H9 (cell line): Measurements from ENCODE around the gene ZSCAN5A. TPM values are rescaled to one million over a fixed set of nuclear protein-coding genes. Genes with fewer than 3 reads are reported as not detected.

Experiments
- DNase-seq: peaks from one replicate; pipeline ENCODE4 v3.0.0-alpha.2; 2017
- H2AFZ ChIP-seq: one replicate; pipeline ENCODE4 v1.6.1; 2013; ENCODE audit warnings: mild to moderate bottlenecking, low read length, control low read depth, moderate library complexity
- H2AK5ac ChIP-seq: 2 replicates; pipeline ENCODE4 v1.6.1; 2013; ENCODE audit warnings: low read length, control low read depth, mixed read lengths; ENCODE audit not compliant: insufficient read length
- H2BK120ac ChIP-seq: one replicate; pipeline ENCODE4 v1.6.1; 2013; ENCODE audit warnings: low read depth, mild to moderate bottlenecking, low read length, control low read depth, inconsistent platforms; ENCODE audit not compliant: poor library complexity, severe bottlenecking
- H2BK12ac ChIP-seq: 2 replicates; pipeline ENCODE4 v1.6.1; 2013; ENCODE audit warnings: low read length, control low read depth, mixed read lengths, low read depth; ENCODE audit not compliant: insufficient read length
- H2BK15ac ChIP-seq: 2 replicates; pipeline ENCODE4 v1.6.1; 2013; ENCODE audit warnings: low read depth, low read length, control low read depth
- H2BK20ac ChIP-seq: one replicate; pipeline ENCODE4 v1.6.1; 2013; ENCODE audit warnings: low read depth, mild to moderate bottlenecking, low read length, control low read depth, inconsistent platforms; ENCODE audit not compliant: poor library complexity, severe bottlenecking
- H2BK5ac ChIP-seq: 2 replicates; pipeline ENCODE4 v1.6.1; 2013; ENCODE audit warnings: low read length, control low read depth, mixed read lengths; ENCODE audit not compliant: insufficient read length
- H3K14ac ChIP-seq: 2 replicates; pipeline ENCODE4 v1.6.1; 2013; ENCODE audit warnings: low read length, control low read depth; ENCODE audit not compliant: insufficient read depth
- H3K18ac ChIP-seq: 2 replicates; pipeline ENCODE4 v1.6.1; 2013; ENCODE audit warnings: low read depth, mild to moderate bottlenecking, mixed read lengths, low read length, control low read depth; ENCODE audit not compliant: insufficient read length
- H3K23ac ChIP-seq: 2 replicates; pipeline ENCODE4 v1.6.1; 2013; ENCODE audit warnings: low read length, control low read depth, mixed read lengths, low read depth; ENCODE audit not compliant: insufficient read length
- H3K23me2 ChIP-seq: 2 replicates; pipeline ENCODE4 v1.6.1; 2013; ENCODE audit warnings: low read depth, mild to moderate bottlenecking, mixed read lengths, low read length, control low read depth; ENCODE audit not compliant: insufficient read length, poor library complexity, severe bottlenecking
- H3K27ac ChIP-seq: 2 replicates; pipeline ENCODE4 v1.5.1; 2013; ENCODE audit warnings: low read length, control low read depth, mixed read lengths, low read depth; ENCODE audit not compliant: insufficient read length
- H3K27me3 ChIP-seq: 2 replicates; pipeline ENCODE4 v1.6.1; 2013; ENCODE audit warnings: low read length, control low read depth, inconsistent platforms; ENCODE audit not compliant: insufficient read depth
- H3K4ac ChIP-seq: 2 replicates; pipeline ENCODE4 v1.6.1; 2013; ENCODE audit warnings: low read depth, mild to moderate bottlenecking, control low read depth, inconsistent platforms, low read length, moderate library complexity
- H3K4me1 ChIP-seq: 2 replicates; pipeline ENCODE4 v1.6.1; 2013; ENCODE audit warnings: low read length, control low read depth, inconsistent platforms; ENCODE audit not compliant: insufficient read depth
- H3K4me2 ChIP-seq: 2 replicates; pipeline ENCODE4 v1.6.1; 2013; ENCODE audit warnings: low read length, control low read depth, mixed read lengths; ENCODE audit not compliant: insufficient read length, insufficient read depth
- H3K56ac ChIP-seq: 2 replicates; pipeline ENCODE4 v1.6.1; 2013; ENCODE audit warnings: low read depth, mild to moderate bottlenecking, mixed read lengths, low read length, control low read depth; ENCODE audit not compliant: insufficient read length
- H3K79me1 ChIP-seq: 2 replicates; pipeline ENCODE4 v1.6.1; 2013; ENCODE audit warnings: low read depth, mild to moderate bottlenecking, moderate library complexity, low read length, control low read depth, inconsistent platforms; ENCODE audit not compliant: insufficient read depth, poor library complexity, severe bottlenecking
- H3K79me2 ChIP-seq: 2 replicates; pipeline ENCODE4 v1.6.1; 2013; ENCODE audit warnings: low read length, control low read depth, inconsistent platforms; ENCODE audit not compliant: insufficient read depth
- H3K9ac ChIP-seq: 2 replicates; pipeline ENCODE4 v1.6.1; 2013; ENCODE audit warnings: low read length, control low read depth, mixed read lengths; ENCODE audit not compliant: insufficient read length; ENCODE audit errors: extremely low read depth
- H3K9me3 ChIP-seq: one replicate; pipeline ENCODE4 v1.6.1; 2013; ENCODE audit warnings: low read depth, low read length, inconsistent platforms; ENCODE audit not compliant: control insufficient read depth
- H3T11ph ChIP-seq: one replicate; pipeline ENCODE4 v1.6.1; 2013; ENCODE audit warnings: mild to moderate bottlenecking, low read length, control low read depth, inconsistent platforms
- H4K20me1 ChIP-seq: one replicate; pipeline ENCODE4 v1.6.1; 2013; ENCODE audit not compliant: control insufficient read depth, insufficient read length, insufficient read depth
- H4K5ac ChIP-seq: 2 replicates; pipeline ENCODE4 v1.6.1; 2013; ENCODE audit warnings: low read depth, mild to moderate bottlenecking, mixed read lengths, low read length, control low read depth; ENCODE audit not compliant: insufficient read length
- H4K8ac ChIP-seq: replicated peaks from 2 replicates; pipeline ENCODE4 v1.6.1; 2013; ENCODE audit warnings: low read length, control low read depth, mixed read lengths, low read depth; ENCODE audit not compliant: insufficient read length
- H4K91ac ChIP-seq: 2 replicates; pipeline ENCODE4 v1.6.1; 2013; ENCODE audit warnings: low read depth, mild to moderate bottlenecking, moderate library complexity, mixed read lengths, low read length, control low read depth; ENCODE audit not compliant: insufficient read length
- H3K27ac Mint-ChIP-seq, 3 experiments: 2 replicates in 2 of 3; 3 replicates in 1 of 3; pipeline ENCODE4 v1.8.0; 2020 to 2021; ENCODE audit warnings: mixed read lengths in 3 of 3, mild to moderate bottlenecking in 1 of 3, moderate library complexity in 1 of 3
- H3K27me3 Mint-ChIP-seq: 2 replicates; pipeline ENCODE4 v1.8.0; 2021; ENCODE audit warnings: low read depth, mild to moderate bottlenecking, moderate library complexity, mixed read lengths
- H3K36me3 Mint-ChIP-seq, 3 experiments: 2 replicates in 2 of 3; 3 replicates in 1 of 3; pipeline ENCODE4 v1.8.0; 2020 to 2021; ENCODE audit warnings: low read depth in 3 of 3, mixed read lengths in 3 of 3; ENCODE audit not compliant: insufficient read depth in 1 of 3
- H3K4me1 Mint-ChIP-seq, 2 experiments: 2 replicates each; pipeline ENCODE4 v1.8.0; 2020; ENCODE audit warnings: mixed read lengths in 2 of 2
- H3K4me3 Mint-ChIP-seq, 2 experiments: 2 replicates in 1 of 2; 3 replicates in 1 of 2; pipeline ENCODE4 v1.8.0; 2020 to 2021; ENCODE audit warnings: mild to moderate bottlenecking in 2 of 2, mixed read lengths in 2 of 2, moderate library complexity in 1 of 2
- H3K9me3 Mint-ChIP-seq, 2 experiments: 2 replicates in 1 of 2; 3 replicates in 1 of 2; pipeline ENCODE4 v1.8.0; 2020; ENCODE audit warnings: mild to moderate bottlenecking in 2 of 2, mixed read lengths in 2 of 2, moderate library complexity in 1 of 2
- CTCF ChIP-seq: fragments of 200-600 bp; sonication (generic); conservative IDR thresholded peaks from 3 replicates; pipeline ENCODE4 v1.8.0; 2021; ENCODE audit warnings: antibody characterized with exemption, mild to moderate bottlenecking
- WGBS: extraction: QIAGEN DNeasy Blood & Tissue Kit; methylation state at CpG from one replicate; pipeline ENCODE4 v1.1.7; 2013; ENCODE audit warnings: missing lambda C conversion rate, low lambda C conversion rate, mixed read lengths; ENCODE audit not compliant: insufficient read length; ENCODE audit errors: extremely low coverage; 5-methylcytosine and 5-hydroxymethylcytosine counted together
- total RNA-seq: library from RNA; stranded (reverse); gene quantifications from 2 replicates; pipeline ENCODE4 v1.2.1, GENCODE V29; 2021

Gene ZSCAN5A
- total RNA-seq, 1 experiment from 2014 or later, result 12.5 TPM

- H3K27ac ChIP-seq, result no peak overlapping the region
- WGBS, result no CpG with 5 or more reads among the region's 10 CpGs
- Mint-ChIP-seq H3K4me3 (no peak overlapping the region), H3K4me1 (peaks cover 2 to 5% of the 10 kb centered on the region in 2 experiments; a peak in 1 of 4 replicates), H3K27ac (no peak overlapping the region), H3K27me3 (peaks cover 2% of the 10 kb centered on the region; the same call in 1 of the 2 replicates), H3K36me3 (peaks cover 0 to 4% (median 0%) of the 10 kb centered on the region in 3 experiments; a peak in 3 of 7 replicates), H3K9me3 (peaks cover 0 to 27% of the 10 kb centered on the region in 2 experiments; a peak in 2 of 5 replicates)
- no peak for DNase-seq
- H3K27me3 ChIP-seq, result no peaks in the 10 kb centered on the region
- H3K9me3 ChIP-seq, result no peaks in the 10 kb centered on the region
- no peak overlapping the region for H3T11ph ChIP-seq
- no peak overlapping the region for H2AK5ac ChIP-seq
- H4K91ac ChIP-seq, result no peak overlapping the region
- no peak overlapping the region for H4K5ac ChIP-seq
- H3K4me1 ChIP-seq, result no peaks in the 10 kb centered on the region; the same call in 1 of the 2 replicates
- no peaks in the 10 kb centered on the region for H3K23me2 ChIP-seq
- no peak overlapping the region for H2BK15ac ChIP-seq
- H3K4me2 ChIP-seq, result no peak overlapping the region
- no peak overlapping the region for H4K8ac ChIP-seq
- no peak overlapping the region for H3K23ac ChIP-seq
- H2AFZ ChIP-seq, result no peak overlapping the region
- H3K9ac ChIP-seq, result no peak overlapping the region
- H4K20me1 ChIP-seq, result no peaks in the 10 kb centered on the region
- H3K79me2 ChIP-seq, result no peaks in the 10 kb centered on the region
- H2BK120ac ChIP-seq, result no peak overlapping the region
- no peak for TF ChIP-seq CTCF
- no peak overlapping the region for H3K18ac ChIP-seq
- H3K56ac ChIP-seq, result no peak overlapping the region
- no peak overlapping the region for H3K4ac ChIP-seq
- no peak overlapping the region for H2BK5ac ChIP-seq
- H3K14ac ChIP-seq, result no peak overlapping the region
- no peak overlapping the region for H2BK12ac ChIP-seq
- H3K79me1 ChIP-seq, result no peaks in the 10 kb centered on the region
- no peak overlapping the region for H2BK20ac ChIP-seq
These were observed 95.7 kb downstream of the ZSCAN5A start for GRCh38 chr19:56218961-56219360.
